HG02970 (cell line): ENCODE measurements around the gene FOXD1.
A peak's percentile ranks its signal among the peaks of the same experiment; 100 is the strongest.
"Not testable (repeated sequence)": the region's sequence is repeated elsewhere in the genome, so short reads cannot be mapped to it uniquely, and the experiment has no call there.

ENCODE experiments used
- ATAC-seq: cut with Tn5 transposase; IDR thresholded peaks from one replicate; pipeline ENCODE4 v1.9.1; 2021; ENCODE audit warnings: mild to moderate bottlenecking, moderate library complexity, moderate number of reproducible peaks; ENCODE audit not compliant: unreplicated experiment, low FRiP score

Gene FOXD1

GRCh38 chr5:73448463-73449136, at the start of gene FOXD1:
Gene FOXD1, minus strand, starts transcription at chr5:73448777. Its CDS starts 415 bp downstream, at chr5:73448362.
- ATAC-seq: no peak

- peak; percentile 5 for ATAC-seq
Measured at GRCh38 chr5:73497497-73498056, 49.0 kb upstream of the FOXD1 start.

GRCh38 chr5:73496984-73497457, 48.4 kb upstream of the FOXD1 start:
- ATAC-seq: no peak

GRCh38 chr5:73495772-73496335, 47.3 kb upstream of the FOXD1 start:
- no peak for ATAC-seq

- ATAC-seq: no peak
Measured at GRCh38 chr5:73494721-73495120, 46.1 kb upstream of the FOXD1 start.

- ATAC-seq: no peak
Measured at GRCh38 chr5:73493421-73493820, 44.8 kb upstream of the FOXD1 start.

GRCh38 chr5:73491155-73491554, 42.6 kb upstream of the FOXD1 start:
- no peak for ATAC-seq

GRCh38 chr5:73490088-73490487, 41.5 kb upstream of the FOXD1 start:
- no peak for ATAC-seq

- ATAC-seq: no peak
Measured at GRCh38 chr5:73488806-73489205, 40.2 kb upstream of the FOXD1 start.

GRCh38 chr5:73487815-73488214, 39.2 kb upstream of the FOXD1 start:
- no peak for ATAC-seq

GRCh38 chr5:73487257-73487656, 38.7 kb upstream of the FOXD1 start:
- not testable (repeated sequence) for ATAC-seq

- no peak for ATAC-seq
Measured at GRCh38 chr5:73486119-73486899, 37.7 kb upstream of the FOXD1 start.

- no peak for ATAC-seq
Measured at GRCh38 chr5:73485715-73486114, 37.1 kb upstream of the FOXD1 start.

- ATAC-seq: no peak
Measured at GRCh38 chr5:73484511-73484910, 35.9 kb upstream of the FOXD1 start.

- ATAC-seq: no peak
Measured at GRCh38 chr5:73483676-73484075, 35.1 kb upstream of the FOXD1 start.

GRCh38 chr5:73482383-73483136, 34.0 kb upstream of the FOXD1 start:
- ATAC-seq: no peak

GRCh38 chr5:73480500-73480899, 31.9 kb upstream of the FOXD1 start:
- ATAC-seq: no peak

GRCh38 chr5:73472116-73472515, 23.5 kb upstream of the FOXD1 start:
- ATAC-seq: no peak

- ATAC-seq: no peak
Measured at GRCh38 chr5:73471654-73472053, 23.1 kb upstream of the FOXD1 start.

- no peak for ATAC-seq
Measured at GRCh38 chr5:73469878-73470277, 21.3 kb upstream of the FOXD1 start.
